Loucy (cell line): ENCODE measurements around the gene KCNH2.

Source experiments
- H2AFZ ChIP-seq: fragments of 200-600 bp; sonication (generic); 2 replicates; pipeline ENCODE4 v1.6.0; 2016; ENCODE audit warnings: antibody characterized with exemption, mild to moderate bottlenecking, low read length, moderate library complexity
- H3F3A ChIP-seq: fragments of 200-600 bp; 2 replicates; pipeline ENCODE4 v1.6.0; 2016; ENCODE audit warnings: antibody characterized with exemption, low read depth, mild to moderate bottlenecking
- H3K27me3 ChIP-seq: fragments of 200-600 bp; sonication (generic); 2 replicates; pipeline ENCODE4 v1.6.1; 2014; ENCODE audit warnings: low read length, mild to moderate bottlenecking; ENCODE audit not compliant: insufficient read depth, poor library complexity, severe bottlenecking
- H3K36me3 ChIP-seq: fragments of 200-600 bp; sonication (generic); 2 replicates; pipeline ENCODE4 v1.6.1; 2016; ENCODE audit warnings: low read length; ENCODE audit not compliant: insufficient read depth
- H3K4me1 ChIP-seq: fragments of 200-600 bp; sonication (generic); 2 replicates; pipeline ENCODE4 v1.5.1; 2014; ENCODE audit warnings: low read length, mild to moderate bottlenecking; ENCODE audit not compliant: insufficient read depth, poor library complexity, severe bottlenecking
- H3K4me2 ChIP-seq: fragments of 200-600 bp; sonication (generic); 2 replicates; pipeline ENCODE4 v1.6.0; 2014; ENCODE audit warnings: antibody characterized with exemption, low read length, low read depth, mild to moderate bottlenecking; ENCODE audit not compliant: poor library complexity, severe bottlenecking
- H3K4me3 ChIP-seq: fragments of 200-600 bp; sonication (generic); 2 replicates; pipeline ENCODE4 v1.5.1; 2014; ENCODE audit warnings: low read length, mild to moderate bottlenecking, mixed read lengths; ENCODE audit not compliant: poor library complexity, severe bottlenecking
- H3K79me2 ChIP-seq: fragments of 200-600 bp; sonication (generic); 2 replicates; pipeline ENCODE4 v1.6.1; 2014; ENCODE audit warnings: low read length; ENCODE audit not compliant: insufficient read depth
- H3K9ac ChIP-seq: fragments of 200-600 bp; sonication (generic); 2 replicates; pipeline ENCODE4 v1.6.0; 2014; ENCODE audit warnings: mild to moderate bottlenecking, low read depth, low read length, moderate library complexity; ENCODE audit not compliant: poor library complexity, severe bottlenecking
- H3K9me2 ChIP-seq: fragments of 200-600 bp; sonication (generic); replicated peaks from 2 replicates; pipeline ENCODE4 v1.6.1; 2016; ENCODE audit warnings: low read depth, low read length, mixed read lengths
- H3K9me3 ChIP-seq: fragments of 200-600 bp; sonication (generic); 2 replicates; pipeline ENCODE4 v1.6.1; 2014; ENCODE audit warnings: mild to moderate bottlenecking, antibody characterized with exemption, low read length, low read depth; ENCODE audit not compliant: insufficient read depth
- H4K20me1 ChIP-seq: fragments of 200-600 bp; sonication (generic); 2 replicates; pipeline ENCODE4 v1.6.0; 2014; ENCODE audit warnings: antibody characterized with exemption, low read length, mild to moderate bottlenecking; ENCODE audit not compliant: insufficient read depth, poor library complexity, severe bottlenecking
- EZH2phosphoT487 ChIP-seq: fragments of 200-600 bp; IDR thresholded peaks from 2 replicates; pipeline ENCODE4 v1.6.1; 2018; ENCODE audit warnings: antibody characterized with exemption, mild to moderate bottlenecking, moderate library complexity, borderline replicate concordance
- TF ChIP-seq, protein P1 (sequence below): fragments of 200-600 bp; sonication (generic); conservative IDR thresholded peaks from 2 replicates; pipeline ENCODE4 v1.5.1; 2014; ENCODE audit warnings: mild to moderate bottlenecking, antibody characterized with exemption, low read length

KCNH2 gene

GRCh38 chr7:151008511-151009323 lies 30.6 kb upstream of the KCNH2 start:
- H3K9ac ChIP-seq, result peak overlapping the region; percentile 65
- H3K4me1 ChIP-seq, result peaks cover 38% of the 10 kb centered on the region
- peak overlapping the region; percentile 44 for H2AFZ ChIP-seq
- TF ChIP-seq EZH2phosphoT487, result no peak
- TF ChIP-seq, protein P1, sequence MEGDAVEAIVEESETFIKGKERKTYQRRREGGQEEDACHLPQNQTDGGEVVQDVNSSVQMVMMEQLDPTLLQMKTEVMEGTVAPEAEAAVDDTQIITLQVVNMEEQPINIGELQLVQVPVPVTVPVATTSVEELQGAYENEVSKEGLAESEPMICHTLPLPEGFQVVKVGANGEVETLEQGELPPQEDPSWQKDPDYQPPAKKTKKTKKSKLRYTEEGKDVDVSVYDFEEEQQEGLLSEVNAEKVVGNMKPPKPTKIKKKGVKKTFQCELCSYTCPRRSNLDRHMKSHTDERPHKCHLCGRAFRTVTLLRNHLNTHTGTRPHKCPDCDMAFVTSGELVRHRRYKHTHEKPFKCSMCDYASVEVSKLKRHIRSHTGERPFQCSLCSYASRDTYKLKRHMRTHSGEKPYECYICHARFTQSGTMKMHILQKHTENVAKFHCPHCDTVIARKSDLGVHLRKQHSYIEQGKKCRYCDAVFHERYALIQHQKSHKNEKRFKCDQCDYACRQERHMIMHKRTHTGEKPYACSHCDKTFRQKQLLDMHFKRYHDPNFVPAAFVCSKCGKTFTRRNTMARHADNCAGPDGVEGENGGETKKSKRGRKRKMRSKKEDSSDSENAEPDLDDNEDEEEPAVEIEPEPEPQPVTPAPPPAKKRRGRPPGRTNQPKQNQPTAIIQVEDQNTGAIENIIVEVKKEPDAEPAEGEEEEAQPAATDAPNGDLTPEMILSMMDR, result peak; percentile 72
- H3K4me3 ChIP-seq, result peak overlapping the region; percentile 74
- H4K20me1 ChIP-seq, result no peaks in the 10 kb centered on the region
- no peaks in the 10 kb centered on the region for H3K27me3 ChIP-seq
- H3K36me3 ChIP-seq, result no peaks in the 10 kb centered on the region
- H3K4me2 ChIP-seq, result peak overlapping the region; percentile 82
- H3K9me2 ChIP-seq, result no peaks in the 10 kb centered on the region
- no peaks in the 10 kb centered on the region for H3F3A ChIP-seq
- no peaks in the 10 kb centered on the region for H3K79me2 ChIP-seq
- H3K9me3 ChIP-seq, result no peaks in the 10 kb centered on the region

DNA sequence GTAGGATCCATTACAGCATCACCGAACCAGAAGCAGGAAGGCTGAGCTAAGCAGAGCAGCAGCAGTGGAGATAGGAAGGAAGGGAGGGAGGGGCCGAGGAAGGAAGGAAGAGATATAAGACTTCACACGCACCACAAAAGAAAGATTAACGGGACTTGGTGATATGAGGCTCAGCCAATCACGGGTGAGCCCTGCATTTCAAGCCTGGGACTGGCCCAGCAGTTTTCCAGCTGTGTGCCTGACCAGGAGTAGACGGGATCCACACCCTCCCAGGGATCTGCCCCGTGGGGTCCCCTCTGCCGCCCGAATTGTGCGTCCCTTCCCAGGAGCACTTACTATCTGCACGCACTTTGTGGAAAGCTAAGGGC lies 30.0 kb upstream of the KCNH2 start:
- H3F3A ChIP-seq, result no peaks in the 10 kb centered on the region
- no peaks in the 10 kb centered on the region for H3K36me3 ChIP-seq
- no peaks in the 10 kb centered on the region for H4K20me1 ChIP-seq
- H3K79me2 ChIP-seq, result no peaks in the 10 kb centered on the region
- peaks cover 38% of the 10 kb centered on the region for H3K4me1 ChIP-seq
- peak overlapping the region; percentile 74 for H3K4me3 ChIP-seq
- peak overlapping the region; percentile 65 for H3K9ac ChIP-seq
- no peaks in the 10 kb centered on the region for H3K9me2 ChIP-seq
- TF ChIP-seq, protein P1, result no peak
- no peak for TF ChIP-seq EZH2phosphoT487
- no peaks in the 10 kb centered on the region for H3K9me3 ChIP-seq
- peak overlapping the region; percentile 82 for H3K4me2 ChIP-seq
- no peaks in the 10 kb centered on the region for H3K27me3 ChIP-seq
- H2AFZ ChIP-seq, result peak overlapping the region; percentile 44

- H3K4me3 ChIP-seq, result peak overlapping the region; percentile 74
- H3K36me3 ChIP-seq, result no peaks in the 10 kb centered on the region
- H3K27me3 ChIP-seq, result no peaks in the 10 kb centered on the region
- H3K4me2 ChIP-seq, result peak overlapping the region; percentile 82
- H4K20me1 ChIP-seq, result no peaks in the 10 kb centered on the region
- no peaks in the 10 kb centered on the region for H3K9me2 ChIP-seq
- peaks cover 35% of the 10 kb centered on the region for H3K4me1 ChIP-seq
- H3K9me3 ChIP-seq, result no peaks in the 10 kb centered on the region
- no peaks in the 10 kb centered on the region for H3K79me2 ChIP-seq
- TF ChIP-seq, protein P1, result no peak
- no peak for TF ChIP-seq EZH2phosphoT487
- peak overlapping the region; percentile 65 for H3K9ac ChIP-seq
- no peak overlapping the region for H2AFZ ChIP-seq
- no peaks in the 10 kb centered on the region for H3F3A ChIP-seq
These were observed 29.4 kb upstream of the KCNH2 start for GRCh38 chr7:151007469-151007898.
